ENCODE measurements around the gene GPC5.
A peak's percentile ranks its signal among the peaks of the same experiment; 100 is the strongest.

GPC5 gene

DNA sequence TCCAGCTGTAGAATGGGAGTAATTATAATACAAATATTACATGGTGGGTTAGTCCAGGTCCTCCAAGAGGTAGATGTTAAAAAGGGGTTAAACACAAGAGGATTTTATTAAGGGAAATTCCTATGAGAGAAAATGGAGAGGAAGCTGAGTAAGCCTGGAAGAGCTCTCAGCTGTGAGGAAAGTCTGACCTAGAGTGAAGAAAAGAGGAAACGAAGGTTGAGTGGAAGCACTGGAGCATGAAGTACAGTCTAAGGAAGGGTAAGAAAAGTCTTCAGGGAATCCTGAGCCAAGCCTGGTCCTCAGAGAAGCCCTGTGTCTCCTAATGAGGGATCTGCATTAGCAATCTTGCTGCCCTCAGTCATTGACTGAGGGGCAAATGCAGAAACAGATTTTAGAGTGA lies 506.2 kb downstream of the GPC5 start:
- no peak for DNase-seq

DNA sequence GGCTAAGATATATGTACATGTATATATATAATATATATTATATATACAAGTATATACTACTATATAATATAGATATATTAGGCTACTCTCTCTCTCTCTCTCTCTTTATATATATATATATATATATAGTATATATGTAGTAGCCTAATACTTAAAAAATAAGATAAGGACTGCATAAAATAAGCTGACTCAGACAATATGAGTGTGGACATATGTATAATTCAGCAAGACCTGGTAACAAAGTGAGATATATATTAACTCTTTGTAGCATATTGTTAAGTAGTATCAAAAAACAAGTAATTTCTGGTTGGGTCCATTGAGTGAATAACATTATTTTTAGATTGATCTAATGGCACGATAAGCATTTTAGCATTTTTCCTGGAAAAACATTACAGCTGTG lies 509.0 kb downstream of the GPC5 start:
- no peak for DNase-seq

- DNase-seq = no peak
Measured at GRCh38 chr13:91909617-91910016, 511.2 kb downstream of the GPC5 start.

DNA sequence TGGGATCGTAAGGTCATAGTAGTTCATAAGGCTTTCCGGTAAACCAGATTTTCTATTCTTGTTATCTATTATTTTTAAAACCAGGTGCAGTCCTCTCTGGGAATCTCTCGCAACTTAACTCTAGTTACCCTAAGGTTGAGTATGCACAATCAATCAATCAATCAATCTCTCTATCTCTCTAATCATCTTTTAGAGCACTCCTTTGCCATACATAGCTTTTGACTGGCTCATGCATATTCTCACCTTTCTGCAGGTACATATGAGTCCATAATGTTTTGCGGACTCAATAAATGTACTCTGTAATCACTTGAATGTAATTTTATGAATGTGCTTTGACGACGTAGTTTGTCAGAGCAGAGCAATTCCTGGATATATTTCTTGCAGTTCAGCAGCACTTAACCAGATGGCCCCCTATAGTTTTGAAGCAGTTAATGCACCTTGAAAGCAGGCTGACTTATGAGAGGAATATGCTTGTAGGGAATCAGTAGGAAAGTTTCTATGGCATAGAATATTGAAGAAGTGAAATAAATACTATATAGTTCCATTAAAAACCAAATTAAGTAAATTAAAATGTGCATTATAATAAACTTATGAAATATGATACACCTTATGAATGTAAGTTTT lies 524.7 kb downstream of the GPC5 start:
- DNase-seq = no peak

- no peak for DNase-seq
Measured at GRCh38 chr13:91930687-91931086, 532.3 kb downstream of the GPC5 start.

GRCh38 chr13:91934354-91934753 lies 535.9 kb downstream of the GPC5 start:
- DNase-seq = no peak

DNA sequence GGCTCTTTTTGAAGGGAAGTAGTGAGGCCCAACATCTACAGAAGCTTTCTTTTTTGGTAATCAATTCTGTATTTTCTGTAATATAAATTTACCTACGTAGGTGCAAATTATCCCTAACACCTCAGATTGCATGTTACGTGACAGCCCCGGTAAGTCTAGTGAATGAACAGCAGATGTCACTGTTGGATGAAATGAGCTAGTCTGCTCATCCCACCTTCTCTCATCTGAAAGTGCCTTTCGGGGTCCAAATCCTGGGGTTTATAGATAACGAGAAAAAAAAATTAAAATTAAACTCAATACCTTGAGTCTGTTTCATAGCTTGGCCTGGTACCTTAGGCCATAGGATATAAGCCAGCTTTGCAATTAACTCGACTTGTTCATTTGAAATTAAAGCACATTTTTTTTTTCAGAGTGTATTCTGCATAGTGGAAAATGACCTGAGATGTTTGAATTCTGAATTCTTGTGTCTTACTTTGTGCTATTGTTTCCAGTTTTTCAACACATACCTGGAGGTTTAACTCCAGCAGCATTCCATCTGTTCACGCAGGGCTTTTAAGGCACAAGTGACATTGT lies 548.2 kb downstream of the GPC5 start:
- DNase-seq = peak; percentile 42

GRCh38 chr13:91948736-91949135 lies 550.3 kb downstream of the GPC5 start:
- DNase-seq = no peak

GRCh38 chr13:91950803-91951202 lies 552.4 kb downstream of the GPC5 start:
- no peak for DNase-seq

DNA sequence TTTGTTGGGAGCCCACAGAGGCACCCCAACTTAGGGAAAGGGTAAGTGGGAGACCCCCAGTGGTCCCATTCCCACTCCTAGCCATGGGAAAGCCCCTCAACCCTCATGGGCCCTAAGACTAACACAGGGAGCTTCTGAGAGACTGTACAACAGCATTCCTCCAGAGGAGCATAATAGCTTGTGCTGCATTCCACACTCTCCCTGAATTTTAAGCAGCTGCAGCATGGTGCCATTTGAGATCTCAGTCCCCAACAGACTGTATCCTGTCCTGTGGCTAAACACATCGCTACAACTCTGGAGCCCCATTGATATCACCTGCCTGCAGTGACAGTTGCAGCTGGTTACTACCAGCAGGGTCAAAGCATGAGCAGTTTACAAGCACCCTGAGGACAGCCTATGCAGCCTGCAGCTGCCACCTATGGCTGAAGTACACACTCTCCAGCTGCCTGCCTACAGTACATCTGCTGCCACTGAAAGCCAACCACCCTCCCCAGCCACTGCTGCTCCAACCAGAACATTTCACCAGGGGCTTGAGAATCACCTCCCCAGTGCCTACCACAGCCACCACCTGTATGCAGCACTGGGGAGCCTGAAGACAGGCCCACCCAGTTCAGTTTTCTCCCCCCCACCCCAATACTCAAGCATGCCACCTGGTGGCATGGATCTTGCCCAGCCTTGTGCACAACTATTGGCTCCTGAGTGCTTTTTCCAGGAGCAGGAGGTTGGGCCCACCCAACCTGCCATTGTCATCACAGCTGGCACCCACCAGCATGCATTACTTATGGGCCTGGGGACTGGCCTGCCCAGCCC lies 557.3 kb downstream of the GPC5 start:
- DNase-seq = no peak

DNA sequence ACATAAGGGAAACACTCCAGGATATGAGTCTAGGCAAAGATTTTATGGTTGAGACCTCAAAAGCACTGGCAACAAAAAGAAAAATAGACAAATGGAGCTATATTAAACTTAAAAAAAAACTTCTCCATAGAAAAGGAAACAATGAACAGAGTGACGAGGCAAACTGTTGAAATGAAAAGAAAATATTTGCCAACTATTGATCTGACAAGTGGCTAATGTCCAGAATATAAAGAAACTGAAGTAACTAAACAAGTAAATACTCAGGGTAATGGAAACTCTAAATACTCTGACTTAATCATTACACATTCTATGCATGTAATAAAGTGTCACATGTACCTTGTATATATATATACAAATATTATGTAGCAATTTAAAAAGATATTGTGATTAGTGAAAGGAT lies 562.5 kb downstream of the GPC5 start:
- no peak for DNase-seq

- no peak for DNase-seq
Measured at GRCh38 chr13:91962946-91963345, 564.5 kb downstream of the GPC5 start.

DNA sequence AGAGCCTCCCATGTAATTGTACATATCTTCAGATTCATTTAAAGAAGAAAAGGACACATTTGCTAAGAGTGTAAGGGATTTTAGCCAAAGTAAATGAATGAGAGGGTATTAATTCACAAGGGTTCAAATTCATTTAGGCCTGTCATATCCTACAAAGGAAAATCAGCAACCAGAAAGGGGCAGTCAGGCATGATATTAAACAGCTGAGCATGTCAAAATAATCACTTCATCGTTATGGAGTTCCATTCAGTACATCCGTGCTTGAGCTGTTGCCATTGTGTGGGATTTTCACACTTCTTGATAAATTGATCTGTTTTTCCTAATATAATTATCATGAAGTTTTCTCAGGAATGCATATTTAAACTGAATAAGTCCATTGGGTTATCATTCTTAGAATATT lies 567.1 kb downstream of the GPC5 start:
- DNase-seq = no peak

GRCh38 chr13:91978571-91978970 lies 580.1 kb downstream of the GPC5 start:
- DNase-seq = no peak

GRCh38 chr13:91986761-91987483 lies 588.5 kb downstream of the GPC5 start:
- no peak for DNase-seq

DNA sequence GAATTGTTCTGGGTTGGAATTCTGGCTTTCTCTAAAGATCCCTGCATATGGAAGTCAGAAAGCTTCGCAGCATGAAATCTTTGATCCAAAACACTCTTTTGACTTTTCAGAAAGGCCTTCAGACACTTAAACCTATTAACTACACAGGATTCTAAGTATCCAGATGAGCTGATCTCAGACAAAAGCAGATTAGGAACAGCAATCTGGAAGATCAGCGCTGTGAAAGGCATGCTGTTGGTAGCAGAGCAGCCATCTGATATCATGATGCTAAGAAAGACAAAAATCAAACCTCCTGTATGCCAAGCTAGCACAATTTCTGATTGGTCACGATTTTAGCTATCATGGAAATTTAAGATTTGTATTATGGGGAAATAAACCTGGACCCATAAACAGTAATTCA lies 589.9 kb downstream of the GPC5 start:
- no peak for DNase-seq

DNA sequence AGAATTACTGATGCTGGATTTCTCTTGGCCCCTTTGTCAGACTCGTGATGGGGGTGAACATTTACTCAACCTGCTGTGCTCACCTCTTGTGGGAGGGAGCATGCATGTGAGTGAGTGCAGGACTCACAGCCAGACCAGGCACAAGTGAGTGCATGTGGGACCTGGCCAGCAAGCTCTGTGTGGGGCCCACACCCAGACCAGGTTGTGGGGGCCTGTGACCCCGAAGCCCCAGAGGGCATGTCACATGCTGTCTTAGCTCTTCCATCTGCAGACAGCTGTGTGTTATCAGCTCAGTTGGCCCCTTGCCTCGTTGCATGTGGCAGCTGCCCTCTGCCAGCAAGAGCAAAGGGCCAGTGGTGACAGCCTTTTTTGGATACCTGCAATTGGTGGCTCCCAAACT lies 614.4 kb downstream of the GPC5 start:
- no peak for DNase-seq

DNA sequence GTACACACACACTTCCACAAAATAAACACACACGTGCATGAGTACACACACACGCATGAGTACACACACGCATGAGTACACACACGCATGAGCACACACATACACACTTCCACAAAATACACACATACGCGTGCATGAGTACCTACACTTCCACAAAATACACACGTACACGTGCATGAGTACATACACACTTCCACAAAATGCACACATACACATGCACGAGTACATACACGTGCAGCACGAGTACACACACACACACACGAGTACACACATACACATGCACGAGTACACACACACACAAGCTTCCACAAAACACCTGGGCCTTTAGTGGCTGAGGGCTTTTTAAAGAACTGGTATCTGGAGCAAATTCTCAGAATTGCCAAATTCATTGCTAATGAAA lies 619.3 kb downstream of the GPC5 start:
- no peak for DNase-seq

DNA sequence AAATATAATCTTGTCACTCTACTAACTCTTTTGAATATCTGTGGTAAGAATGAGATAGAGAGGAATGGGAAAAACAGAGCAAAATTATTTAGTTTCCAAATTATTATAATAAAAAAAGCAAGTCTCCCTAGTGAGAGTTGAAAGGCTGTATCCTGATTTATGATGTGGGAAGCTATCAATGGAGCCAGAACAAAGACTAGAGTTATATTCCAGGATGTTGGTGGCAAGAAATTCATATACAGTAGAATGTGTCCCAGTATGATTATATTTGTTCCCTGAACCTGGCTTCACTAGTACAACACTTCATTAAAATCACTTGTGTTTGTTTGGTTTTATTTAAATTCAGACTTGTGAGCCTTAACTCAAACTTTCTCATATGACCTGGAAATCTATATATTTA lies 630.3 kb downstream of the GPC5 start:
- no peak for DNase-seq

DNA sequence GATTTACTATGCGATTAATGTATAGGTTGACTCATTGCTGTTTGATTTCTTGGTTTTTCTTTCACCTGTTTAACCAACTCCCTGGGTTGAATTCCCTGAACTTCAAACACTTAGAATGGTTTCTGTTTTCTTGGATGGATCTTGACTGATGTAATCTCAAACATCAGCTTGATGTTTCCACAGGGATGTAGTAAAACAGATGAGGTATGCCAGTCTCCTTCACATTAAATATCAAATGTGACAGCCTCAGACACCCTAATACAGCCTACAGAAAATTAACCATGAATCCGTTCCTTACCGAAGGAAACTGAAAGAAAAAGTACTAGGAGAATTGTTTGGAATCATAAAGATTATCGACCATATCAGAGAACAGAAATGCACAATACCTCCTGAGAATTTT lies 631.2 kb downstream of the GPC5 start:
- no peak for DNase-seq

DNA sequence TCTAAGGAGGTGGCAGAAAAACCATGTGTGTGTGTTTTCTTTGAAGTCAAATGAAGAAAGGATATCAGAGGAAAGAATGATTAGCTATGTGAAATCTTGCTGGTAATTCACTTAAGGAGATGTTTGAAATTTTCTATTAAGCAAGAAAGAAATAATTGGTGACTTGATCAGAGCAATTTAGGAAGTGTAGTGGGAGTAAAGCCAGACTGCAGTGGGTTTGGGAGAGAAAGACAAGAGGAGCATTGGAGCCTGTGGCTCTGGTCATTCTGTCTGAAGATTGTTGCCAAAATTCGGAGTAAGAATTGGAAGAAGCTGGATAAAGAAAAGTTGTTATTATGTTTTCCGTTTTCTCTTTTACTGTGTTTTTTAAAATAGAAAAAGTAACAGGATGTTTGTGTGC lies 640.5 kb downstream of the GPC5 start:
- DNase-seq = no peak

DNA sequence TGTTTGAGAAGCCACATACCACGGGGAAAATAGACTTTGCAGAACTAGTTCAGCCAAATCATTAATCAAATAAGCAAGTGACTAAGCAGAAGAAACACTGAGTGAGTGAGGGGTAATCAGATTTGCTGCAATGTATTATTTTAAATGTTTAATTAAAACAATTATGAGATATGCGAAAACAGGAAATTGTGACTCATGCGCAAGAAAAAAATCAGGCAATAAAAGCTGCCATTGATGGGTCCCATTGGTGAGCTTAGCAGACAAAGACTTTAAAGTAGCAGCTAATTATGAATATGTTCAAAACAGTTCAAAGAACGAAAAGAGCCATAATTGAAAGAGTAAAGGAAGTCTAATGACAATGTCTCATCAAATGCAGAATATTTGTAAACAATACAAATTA lies 644.1 kb downstream of the GPC5 start:
- DNase-seq = no peak

- DNase-seq = no peak
Measured at GRCh38 chr13:92044351-92044750, 645.9 kb downstream of the GPC5 start.

GRCh38 chr13:92054389-92054788 lies 656.0 kb downstream of the GPC5 start:
- no peak for DNase-seq
